DMS79 (cell line): ENCODE measurements around the gene LARP4B.

Experiments used
- DNase-seq: peaks from one replicate; lab custom pipeline; 2025; lab: John Stamatoyannopoulos, UW

Gene LARP4B

GRCh38 chr10:767794-768193 lies 163.7 kb downstream of the LARP4B start:
- DNase-seq, result no peak

GRCh38 chr10:767211-767610 lies 164.3 kb downstream of the LARP4B start:
- DNase-seq, result no peak

GRCh38 chr10:761376-761775 lies 170.1 kb downstream of the LARP4B start:
- no peak for DNase-seq

GRCh38 chr10:760622-761021 lies 170.9 kb downstream of the LARP4B start:
- no peak for DNase-seq

- DNase-seq, result no peak
Observed at GRCh38 chr10:759898-760477, 171.5 kb downstream of the LARP4B start.
